ENCODE measurements around the gene NKX3-2.

Gene NKX3-2

GRCh38 chr4:13544606-13545393 is 492 bp upstream of the NKX3-2 start:
- peak; percentile 93 for DNase-seq (ENCODE audit: low spot score)

- no peak for DNase-seq (ENCODE audit: low spot score)
These were observed 1.1 kb downstream of the NKX3-2 start for GRCh38 chr4:13543032-13543838.

- DNase-seq (ENCODE audit: low spot score) = no peak
These were observed 1.7 kb downstream of the NKX3-2 start for GRCh38 chr4:13542577-13543031.

- DNase-seq (ENCODE audit: low spot score) = peak; percentile 70
These were observed 2.4 kb downstream of the NKX3-2 start for GRCh38 chr4:13541720-13542576.

GRCh38 chr4:13541176-13541604 is 3.1 kb downstream of the NKX3-2 start:
- DNase-seq (ENCODE audit: low spot score) = no peak

- DNase-seq (ENCODE audit: low spot score) = no peak
These were observed 3.7 kb downstream of the NKX3-2 start for GRCh38 chr4:13540446-13541175.

- DNase-seq (ENCODE audit: low spot score) = no peak
These were observed 4.5 kb downstream of the NKX3-2 start for GRCh38 chr4:13539619-13540445.

- DNase-seq (ENCODE audit: low spot score) = peak; percentile 63
These were observed 5.2 kb downstream of the NKX3-2 start for GRCh38 chr4:13539047-13539618.

GRCh38 chr4:13538427-13538973 is 5.8 kb downstream of the NKX3-2 start:
- no peak for DNase-seq (ENCODE audit: low spot score)

GRCh38 chr4:13537832-13538177 is 6.5 kb downstream of the NKX3-2 start:
- no peak for DNase-seq (ENCODE audit: low spot score)

GRCh38 chr4:13537011-13537831 is 7.1 kb downstream of the NKX3-2 start:
- DNase-seq (ENCODE audit: low spot score) = no peak

- no peak for DNase-seq (ENCODE audit: low spot score)
These were observed 7.7 kb downstream of the NKX3-2 start for GRCh38 chr4:13536607-13537006.

- peak; percentile 61 for DNase-seq (ENCODE audit: low spot score)
These were observed 8.5 kb downstream of the NKX3-2 start for GRCh38 chr4:13535708-13536361.

- no peak for DNase-seq (ENCODE audit: low spot score)
These were observed 9.2 kb downstream of the NKX3-2 start for GRCh38 chr4:13535118-13535517.

GRCh38 chr4:13534344-13535063 is 9.8 kb downstream of the NKX3-2 start:
- DNase-seq (ENCODE audit: low spot score) = no peak

GRCh38 chr4:13533670-13534343 is 10.5 kb downstream of the NKX3-2 start:
- no peak for DNase-seq (ENCODE audit: low spot score)

- no peak for DNase-seq (ENCODE audit: low spot score)
These were observed 12.7 kb downstream of the NKX3-2 start for GRCh38 chr4:13531625-13531998.
